HG03095 (cell line): ENCODE measurements around the gene EPS8.

Source experiments
- ATAC-seq: cut with Tn5 transposase; IDR thresholded peaks from one replicate; pipeline ENCODE4 v1.9.1; 2021; ENCODE audit warnings: moderate library complexity; ENCODE audit not compliant: unreplicated experiment

Gene EPS8

DNA sequence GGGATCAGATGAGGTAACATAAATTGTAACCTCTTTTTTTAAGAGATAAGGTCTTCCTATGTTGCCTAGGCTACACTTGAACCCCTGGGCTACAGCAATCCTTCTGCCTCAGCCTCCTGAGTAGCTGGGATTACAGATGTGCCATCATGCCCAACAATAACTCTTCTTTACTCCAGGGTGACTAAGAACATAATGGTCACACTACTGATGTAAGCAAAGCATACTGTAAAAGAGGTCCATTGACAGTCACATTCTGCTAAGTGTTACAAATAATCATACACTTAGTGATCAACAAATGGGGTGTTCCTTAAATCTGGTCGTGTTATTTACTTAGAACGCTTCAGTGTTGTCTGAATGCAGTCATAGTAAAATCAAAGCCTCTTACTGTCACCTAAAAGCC lies 68.9 kb downstream of the EPS8 start:
- ATAC-seq: no peak

DNA sequence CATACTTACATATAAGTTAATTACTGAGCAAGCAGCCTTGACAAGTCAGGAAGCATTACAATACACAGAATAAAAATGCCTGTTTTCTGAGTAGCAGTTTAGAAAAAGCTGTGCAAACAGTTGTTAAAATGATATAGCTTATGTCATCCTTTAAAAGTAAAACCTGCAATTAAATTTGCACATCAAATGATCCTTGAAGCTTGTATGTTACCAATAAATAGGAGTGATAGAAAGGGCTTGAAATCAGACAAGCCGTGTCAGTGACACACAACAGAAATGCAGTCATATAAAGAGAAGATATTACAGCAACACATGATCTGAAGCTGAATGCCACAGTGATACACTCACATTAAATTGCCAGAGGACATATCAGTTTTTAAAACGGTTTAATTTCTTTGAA lies 70.0 kb downstream of the EPS8 start:
- ATAC-seq: no peak

DNA sequence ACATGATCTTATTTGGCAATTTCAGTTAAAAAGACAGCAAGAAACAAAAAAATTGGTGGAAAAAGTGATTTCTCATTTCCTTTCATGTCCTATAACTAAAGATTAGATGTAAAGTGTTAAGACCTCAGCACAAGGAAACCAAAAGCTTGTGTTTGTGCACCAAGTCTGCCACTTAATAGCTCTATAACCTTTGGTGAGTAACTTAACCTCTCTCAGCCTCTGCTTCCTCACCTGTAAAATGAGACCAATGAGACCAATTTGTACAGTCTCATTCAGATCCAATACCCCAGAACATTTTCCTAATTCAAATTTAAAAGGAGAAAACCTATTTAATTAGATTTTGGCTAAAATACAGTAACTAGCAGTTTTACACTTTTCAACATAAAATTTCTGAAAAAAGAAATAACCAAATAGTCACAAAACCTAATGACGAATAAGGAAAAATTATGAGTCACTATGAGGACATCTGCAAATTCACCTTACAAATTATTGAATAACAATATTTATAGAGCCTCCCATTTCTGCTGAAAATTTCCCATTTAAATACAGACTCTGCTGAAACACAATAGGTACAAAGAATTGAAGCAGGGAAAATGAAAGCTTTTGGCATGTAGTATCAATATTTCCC lies 71.1 kb downstream of the EPS8 start:
- no peak for ATAC-seq

DNA sequence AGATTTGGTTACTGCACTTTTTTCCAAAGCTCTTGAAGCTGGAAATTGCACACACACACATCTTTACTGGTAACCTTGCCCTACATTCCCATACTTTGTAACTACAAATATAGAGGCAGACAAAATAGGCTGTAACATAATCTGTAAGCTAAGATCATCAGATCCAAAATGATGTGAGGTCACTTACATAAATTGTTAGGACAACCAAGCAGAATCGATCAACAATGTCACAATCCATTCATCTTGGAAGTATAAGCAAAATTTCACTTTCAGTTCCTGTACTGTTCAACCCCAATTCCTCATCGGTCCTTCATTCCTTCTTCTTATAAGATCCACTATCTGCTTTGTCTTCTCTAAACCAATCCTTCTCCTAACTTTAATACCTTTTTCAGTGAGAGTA lies 72.6 kb downstream of the EPS8 start:
- no peak for ATAC-seq

DNA sequence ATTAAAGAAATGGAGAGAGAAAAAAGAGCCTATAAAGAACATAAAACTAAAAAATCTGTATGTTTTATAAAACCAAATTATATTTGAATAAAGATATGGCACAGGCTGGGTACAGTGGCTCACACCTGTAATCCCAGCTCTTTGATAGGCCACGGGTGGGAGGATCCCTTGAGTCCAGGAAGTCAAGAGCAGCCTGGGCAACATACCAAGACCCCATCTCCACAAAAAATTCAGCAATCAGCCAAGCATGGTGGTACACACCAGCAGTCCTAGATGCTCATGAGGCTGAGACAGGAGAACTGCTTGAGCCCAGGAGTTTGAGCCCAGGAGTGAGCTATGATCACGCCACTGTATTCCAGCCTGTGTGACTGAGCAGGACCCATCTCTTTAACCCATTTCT lies 74.9 kb downstream of the EPS8 start:
- ATAC-seq: no peak

DNA sequence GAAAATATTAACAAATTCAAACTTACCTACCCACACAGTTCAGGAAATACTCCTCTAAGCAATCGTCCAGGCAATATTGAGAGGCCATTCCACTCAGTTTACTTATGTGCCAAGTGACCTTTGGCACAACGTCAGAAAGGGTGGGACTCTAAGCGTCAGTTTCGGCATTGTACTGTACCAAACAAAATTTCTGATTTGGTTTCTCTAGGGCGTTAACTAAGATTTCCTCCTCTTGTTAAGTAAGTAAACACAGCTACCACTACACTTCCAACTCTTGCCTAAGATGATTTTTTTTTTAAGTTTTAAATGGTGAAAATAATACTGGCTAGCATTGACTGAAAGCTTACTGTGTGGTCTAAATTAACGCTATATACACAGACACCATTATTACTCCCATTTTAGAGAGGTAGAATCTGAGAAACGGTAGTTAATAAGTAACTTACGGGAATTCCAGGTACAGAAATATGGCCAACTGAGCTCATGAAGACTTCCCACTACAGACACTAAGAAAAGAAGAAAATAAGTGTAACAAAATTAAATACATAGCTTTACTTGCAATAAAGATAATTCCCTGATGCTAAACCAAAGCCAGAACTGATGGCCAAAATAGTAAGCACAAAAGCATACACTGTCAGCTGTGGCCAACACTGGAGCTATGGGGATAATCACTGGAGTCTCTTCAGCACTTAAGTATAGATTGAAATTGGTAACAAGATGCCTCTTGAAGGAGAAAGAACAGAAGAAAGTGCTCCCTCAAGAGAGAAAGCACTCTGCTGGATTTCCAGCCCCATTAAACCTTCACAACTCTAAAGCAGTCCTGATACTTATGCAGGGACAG lies 76.1 kb downstream of the EPS8 start:
- ATAC-seq: no peak

DNA sequence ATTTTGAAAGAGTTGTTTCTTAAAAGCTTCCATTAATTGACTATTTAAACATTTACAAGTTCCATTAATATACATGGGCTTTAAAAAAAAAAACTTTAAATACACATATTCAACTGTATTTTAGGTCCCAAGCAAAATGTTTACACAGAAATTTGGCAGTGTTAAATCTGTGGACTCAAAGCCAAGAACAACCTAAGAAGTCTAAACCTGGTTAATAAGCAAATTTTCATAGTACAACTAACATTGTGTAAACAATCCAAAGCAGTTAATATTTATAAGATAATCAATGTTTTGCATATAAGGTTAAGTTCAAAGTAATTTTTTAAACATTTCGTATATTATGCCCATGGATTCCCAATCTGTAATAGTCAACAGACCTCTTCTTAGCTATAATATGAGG lies 77.0 kb downstream of the EPS8 start:
- no peak for ATAC-seq

DNA sequence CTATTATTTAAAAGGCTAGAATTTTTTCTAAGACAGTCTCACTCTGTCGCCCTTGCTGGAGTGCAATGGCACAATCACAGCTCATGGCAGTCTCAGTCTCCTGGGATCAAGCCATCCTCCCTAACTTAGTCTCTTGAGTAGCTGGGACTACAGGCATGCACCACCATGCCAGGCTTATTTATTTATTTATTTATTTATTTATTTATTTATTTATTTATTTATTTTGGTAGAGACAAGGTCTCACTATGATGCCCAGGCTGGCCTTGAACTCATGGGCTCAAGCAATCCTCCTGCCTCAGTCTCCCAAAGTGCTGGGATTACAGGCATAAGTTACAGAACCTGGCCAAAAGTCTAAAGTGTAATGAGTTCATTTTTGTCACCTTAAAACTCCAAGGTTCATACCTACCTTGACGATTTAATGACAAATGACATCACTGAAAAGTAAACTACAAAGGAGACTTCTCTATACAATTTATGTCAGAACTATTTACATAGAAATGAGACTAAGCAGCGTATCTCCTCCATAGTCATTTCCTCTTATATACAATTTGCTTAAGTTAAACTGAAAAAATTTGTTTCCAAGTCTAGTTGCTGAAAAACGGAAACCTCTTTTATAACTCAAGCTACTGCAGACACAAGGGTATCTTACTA lies 78.2 kb downstream of the EPS8 start:
- no peak for ATAC-seq

DNA sequence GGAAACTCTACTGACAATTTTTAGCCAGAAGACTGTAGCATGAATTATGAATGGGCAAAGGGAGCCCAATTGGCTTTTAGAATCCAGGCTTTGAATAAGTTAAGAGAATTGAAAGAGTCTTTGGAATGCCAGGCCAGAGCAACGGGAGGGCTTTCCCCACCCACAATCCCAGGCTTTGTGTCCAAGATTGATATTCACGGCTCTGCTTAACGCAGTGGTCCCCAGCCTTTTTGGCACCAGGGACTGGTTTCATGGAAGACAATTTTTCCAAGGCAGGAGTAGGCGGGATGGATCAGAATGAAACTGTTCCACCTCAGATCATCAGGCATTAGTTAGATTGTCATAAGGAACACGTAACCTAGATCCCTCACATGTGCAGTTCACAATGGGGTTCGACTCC lies 79.6 kb downstream of the EPS8 start:
- ATAC-seq: no peak

DNA sequence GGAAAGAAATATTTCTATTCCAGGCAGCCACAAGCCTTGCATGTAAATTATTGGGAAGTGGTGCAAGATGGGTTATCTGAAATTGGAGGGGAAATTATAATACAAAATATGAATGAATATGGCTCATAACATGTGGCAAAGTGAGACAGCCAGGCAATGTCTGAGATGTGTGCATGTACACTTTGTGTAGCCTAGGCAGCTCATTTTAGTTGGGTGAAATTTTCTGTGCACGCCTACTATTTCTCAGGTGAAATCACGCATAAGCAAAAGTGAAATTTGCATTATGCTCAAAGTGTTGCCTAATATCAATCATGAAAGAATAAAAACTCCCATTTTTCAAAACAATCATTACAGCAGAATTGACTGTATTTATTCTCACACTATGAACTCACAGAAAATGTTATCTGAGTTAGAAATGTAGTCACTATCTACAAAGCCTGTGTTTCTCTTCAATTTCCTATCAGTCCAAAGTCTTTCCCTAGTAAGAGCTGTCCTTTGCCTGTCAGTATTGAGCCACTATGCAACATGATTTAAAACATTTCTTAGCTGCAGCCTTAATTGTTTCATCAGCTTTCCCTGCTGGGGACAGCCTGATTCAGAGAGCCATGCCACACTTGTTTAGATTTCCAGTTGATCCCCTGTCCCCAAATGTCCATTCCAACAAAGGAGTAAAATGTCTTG lies 80.7 kb downstream of the EPS8 start:
- no peak for ATAC-seq

DNA sequence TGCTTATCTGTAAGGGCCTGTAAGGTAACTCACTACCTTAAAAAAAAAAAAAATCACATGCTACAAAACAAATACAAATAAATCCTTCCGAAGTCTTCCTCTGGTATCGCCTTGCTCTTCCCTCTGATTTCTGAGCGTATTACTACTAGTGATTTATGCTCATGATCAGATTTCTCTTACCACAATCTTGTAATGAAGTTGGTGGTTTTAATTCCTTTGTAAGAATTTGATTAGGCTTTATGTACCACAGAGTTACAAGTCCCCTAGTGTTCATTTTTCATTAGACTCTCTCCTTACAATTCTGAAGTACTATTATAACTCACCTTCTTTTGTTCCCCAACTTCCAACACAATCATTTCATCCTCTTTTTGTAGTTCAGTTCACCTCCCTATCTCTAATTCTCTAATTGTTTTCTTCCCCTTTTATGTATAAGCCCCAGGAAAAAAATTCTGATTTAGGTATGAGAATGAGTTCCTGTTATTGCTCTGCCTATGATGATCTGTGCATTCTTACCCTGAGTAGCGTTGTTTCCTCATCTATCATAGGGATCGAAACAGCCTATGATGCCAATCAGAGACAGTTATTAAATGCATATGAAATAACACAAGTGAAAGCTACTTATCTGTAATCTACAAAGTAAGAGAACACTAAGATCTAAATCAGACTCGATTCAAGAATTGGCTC lies 81.5 kb downstream of the EPS8 start:
- ATAC-seq: no peak

DNA sequence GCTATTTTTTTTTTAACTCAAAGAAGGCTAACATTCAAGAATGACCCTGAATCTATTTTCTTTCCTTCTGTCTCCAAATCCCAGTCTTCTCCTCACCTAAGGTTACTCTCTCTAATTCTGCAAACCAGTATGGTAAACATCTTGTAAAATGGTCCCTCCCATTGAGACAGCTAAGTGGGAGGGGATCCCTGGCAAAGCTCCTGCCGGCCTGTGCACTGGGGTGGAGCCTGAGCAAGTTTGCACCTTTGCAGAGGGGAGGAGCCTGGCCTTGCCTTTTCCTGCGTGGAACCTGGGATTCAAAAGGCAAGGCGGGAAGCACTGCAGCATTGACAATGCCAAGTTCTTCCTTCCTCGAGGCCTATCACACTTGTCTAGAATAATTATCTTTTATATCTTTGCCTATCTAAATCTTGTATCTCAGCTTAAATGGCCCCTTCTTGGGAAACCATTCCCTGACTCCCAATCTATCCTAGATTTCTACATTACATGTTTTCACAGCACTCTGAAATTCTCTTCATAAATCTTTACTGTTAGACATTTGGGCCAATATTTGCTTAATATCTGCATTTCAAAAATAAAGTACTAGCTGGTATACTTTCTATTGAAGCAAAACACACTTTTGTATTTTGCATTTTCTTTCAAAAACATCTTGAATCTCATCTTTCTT lies 83.0 kb downstream of the EPS8 start:
- no peak for ATAC-seq

DNA sequence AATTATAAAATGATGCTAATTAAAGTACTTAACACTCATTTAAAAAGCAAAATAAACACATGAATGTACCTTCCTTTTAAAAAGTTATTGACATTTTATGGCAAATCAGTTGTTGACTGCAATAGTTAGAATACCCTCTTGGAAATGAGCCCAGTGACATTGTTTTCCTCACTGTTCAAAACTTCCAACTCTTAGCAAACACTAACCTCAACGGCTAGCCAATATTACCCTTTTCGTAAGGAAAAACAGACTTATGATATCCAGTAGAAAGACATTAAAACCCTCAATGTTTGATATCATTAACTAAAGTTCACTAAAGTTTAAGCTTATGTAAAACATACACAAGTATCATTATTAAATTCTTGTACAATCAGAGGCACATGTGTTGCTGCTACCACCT lies 83.6 kb downstream of the EPS8 start:
- ATAC-seq: no peak

DNA sequence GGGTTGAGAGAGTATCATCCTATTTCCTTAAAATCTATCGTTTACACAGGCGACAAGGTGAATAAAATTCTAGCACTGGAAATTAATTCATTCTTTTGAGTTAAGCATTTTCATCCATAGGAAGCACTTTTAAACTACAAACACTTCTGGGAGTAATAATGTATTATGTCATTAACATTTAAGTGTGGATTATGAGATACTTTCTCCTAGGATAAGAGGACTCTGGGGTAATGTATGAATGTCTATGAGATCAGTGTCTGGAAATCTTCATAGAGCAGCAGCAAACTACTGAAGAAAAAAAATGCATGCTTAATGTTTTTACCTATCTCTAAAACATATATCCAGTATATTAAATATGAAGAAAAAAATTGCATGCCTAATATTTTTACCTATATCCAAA lies 86.9 kb downstream of the EPS8 start:
- no peak for ATAC-seq

DNA sequence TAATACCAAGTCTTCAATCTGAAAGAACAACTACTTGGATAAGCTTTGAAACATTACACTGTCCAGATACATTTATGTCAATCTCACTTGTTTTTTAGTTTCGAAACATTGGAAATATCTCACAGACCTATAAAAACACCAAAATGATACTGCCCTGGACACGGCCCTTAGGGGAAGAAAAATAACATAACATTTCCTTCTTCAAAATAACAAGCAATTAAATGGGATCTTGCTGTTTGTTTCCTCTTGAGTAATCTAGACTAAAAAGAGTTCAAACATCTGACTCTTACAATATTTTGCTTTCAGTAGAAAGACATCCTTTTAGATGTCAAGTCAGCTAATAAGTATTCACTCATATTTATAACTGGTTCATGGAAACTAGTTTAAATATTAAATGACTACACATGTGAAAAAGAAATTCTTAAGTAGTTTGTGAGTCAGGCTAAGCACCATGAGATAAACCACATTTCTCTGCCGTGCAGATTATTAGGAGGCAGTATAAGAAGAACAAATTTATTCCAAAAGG lies 87.5 kb downstream of the EPS8 start:
- ATAC-seq: no peak

DNA sequence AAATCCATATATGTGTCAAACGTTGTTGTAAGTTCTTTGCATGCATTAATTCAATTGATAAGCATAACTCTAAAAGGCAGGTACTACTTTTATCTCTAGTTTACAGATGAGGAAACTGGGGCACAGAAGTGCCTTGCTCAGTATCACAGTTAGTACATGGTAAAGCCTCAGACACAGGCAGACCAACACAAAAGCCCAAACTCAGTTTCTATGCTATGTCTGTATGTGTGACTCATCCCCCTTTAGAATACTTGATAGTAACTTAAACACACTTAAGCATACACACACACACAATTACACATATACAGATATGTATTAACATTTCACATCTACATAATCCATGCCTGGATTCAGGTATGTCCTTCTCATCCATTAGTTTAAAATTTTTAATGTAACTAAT lies 88.0 kb downstream of the EPS8 start:
- no peak for ATAC-seq

DNA sequence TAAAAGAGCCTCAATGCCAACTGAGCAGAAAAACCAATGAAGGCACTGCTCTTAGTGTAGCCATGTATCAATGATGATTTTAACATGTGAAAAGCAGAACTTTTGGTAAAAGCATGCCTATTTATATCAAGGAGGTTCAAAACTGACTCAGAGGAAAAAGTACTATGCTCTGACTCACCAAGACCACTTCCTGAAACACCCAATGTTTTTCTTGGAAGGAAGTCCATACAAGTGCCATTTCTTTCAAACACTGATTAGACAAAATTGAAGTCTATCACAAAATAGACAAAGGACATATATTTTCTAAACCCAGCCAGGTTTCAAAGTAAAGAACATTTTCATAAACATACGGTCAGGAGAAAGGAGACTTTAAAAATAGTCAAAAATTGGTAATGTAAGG lies 88.6 kb downstream of the EPS8 start:
- ATAC-seq: peak; percentile 67

DNA sequence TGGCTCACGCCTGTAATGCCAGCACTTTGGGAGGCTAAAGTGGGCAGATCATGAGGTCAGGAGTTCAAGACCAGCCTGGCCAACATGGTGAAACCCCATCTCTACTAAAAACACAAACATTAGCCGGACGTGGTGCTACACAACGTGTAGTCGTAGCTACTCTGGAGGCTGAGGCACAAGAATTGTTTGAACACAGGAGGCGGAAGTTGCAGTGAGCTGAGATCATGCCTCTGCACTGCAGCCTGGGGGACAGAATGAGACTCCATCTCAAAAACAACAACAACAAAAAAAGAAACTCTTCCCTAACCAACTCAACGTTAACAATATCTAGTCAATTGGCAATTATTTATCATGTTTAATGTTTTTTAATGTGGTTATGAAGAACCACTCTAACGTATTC lies 89.3 kb downstream of the EPS8 start:
- no peak for ATAC-seq

DNA sequence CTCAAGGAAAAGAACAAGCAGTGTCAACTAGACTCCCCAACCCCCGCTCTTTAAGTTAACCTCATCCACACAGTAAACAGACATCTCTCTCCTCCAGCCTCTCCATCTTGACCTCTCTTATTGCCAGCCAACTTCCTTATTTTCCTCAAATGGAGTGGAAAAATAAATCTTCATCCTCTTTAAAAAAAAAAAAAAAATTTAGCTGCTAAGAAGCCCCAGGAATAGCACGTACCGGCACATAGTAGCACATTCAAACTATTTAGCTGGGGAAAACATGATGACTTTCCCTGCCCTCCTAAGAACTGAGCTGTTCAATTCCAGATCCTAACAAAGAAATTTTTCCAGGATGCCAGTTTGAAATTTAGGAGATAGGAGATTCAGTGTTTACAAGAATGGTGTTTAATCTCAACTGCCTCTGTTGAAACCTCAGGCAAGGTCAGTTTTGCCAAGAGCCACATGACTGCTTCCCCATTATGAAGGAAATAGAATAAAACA lies 90.8 kb downstream of the EPS8 start:
- no peak for ATAC-seq

DNA sequence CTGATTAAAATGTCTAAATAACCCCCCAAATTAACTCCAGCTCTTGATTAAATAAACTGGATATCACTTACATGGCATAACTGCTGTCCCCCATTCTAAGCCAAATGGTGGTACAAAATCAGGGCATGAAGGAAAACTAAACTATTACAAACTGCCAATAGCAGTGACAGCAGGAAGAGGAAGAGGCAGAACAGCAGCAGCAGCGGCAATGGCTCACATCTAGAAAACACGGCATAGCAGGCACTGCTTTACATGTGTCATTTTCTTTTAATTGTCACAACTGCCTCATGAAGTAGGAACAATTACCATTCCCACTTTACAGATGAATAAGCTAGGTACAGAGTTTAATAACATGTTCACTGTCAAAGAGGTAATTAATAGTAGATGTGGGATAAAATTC lies 92.0 kb downstream of the EPS8 start:
- ATAC-seq: no peak
